Nucleus accumbens (tissue), 56 donors: ENCODE measurements around the gene JMJD7.
"Not testable (repeated sequence)": the region's sequence is repeated elsewhere in the genome, so short reads cannot be mapped to it uniquely, and the experiment has no call there.

Experiments used
- DNase-seq, 56 donors: peaks; one replicate each; lab custom pipeline; 2025; lab: John Stamatoyannopoulos, UW

JMJD7 gene

GRCh38 chr15:41819455-41820050 lies 8.3 kb upstream of the JMJD7 start:
- no peak for DNase-seq

GRCh38 chr15:41820791-41821423 lies 7.0 kb upstream of the JMJD7 start:
- DNase-seq = no peak

DNA sequence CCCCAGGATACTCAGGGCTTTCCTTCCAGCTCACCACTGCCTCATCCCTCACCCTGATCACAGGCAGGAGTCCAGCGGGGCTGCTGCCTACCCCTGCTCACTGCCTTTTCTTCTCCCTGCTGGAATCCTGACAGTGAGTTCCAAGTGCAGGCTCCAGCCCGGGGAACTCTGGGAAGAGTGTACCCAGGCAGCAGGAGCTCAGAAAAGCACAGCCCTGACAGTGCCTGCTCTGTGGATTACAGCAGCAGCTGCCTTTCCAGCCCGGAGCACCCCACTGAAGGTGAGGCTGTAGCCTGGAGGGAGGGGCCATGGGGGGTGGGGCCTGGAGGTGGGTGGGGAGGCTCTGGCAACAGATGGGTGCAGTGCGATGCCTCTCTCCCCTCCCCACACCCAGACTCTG lies 6.1 kb upstream of the JMJD7 start:
- peak in 9 of 56 donors; percentile 14 to 42 (median 30) for DNase-seq

- DNase-seq = no peak
These were observed 5.4 kb upstream of the JMJD7 start for GRCh38 chr15:41822471-41822870.

DNA sequence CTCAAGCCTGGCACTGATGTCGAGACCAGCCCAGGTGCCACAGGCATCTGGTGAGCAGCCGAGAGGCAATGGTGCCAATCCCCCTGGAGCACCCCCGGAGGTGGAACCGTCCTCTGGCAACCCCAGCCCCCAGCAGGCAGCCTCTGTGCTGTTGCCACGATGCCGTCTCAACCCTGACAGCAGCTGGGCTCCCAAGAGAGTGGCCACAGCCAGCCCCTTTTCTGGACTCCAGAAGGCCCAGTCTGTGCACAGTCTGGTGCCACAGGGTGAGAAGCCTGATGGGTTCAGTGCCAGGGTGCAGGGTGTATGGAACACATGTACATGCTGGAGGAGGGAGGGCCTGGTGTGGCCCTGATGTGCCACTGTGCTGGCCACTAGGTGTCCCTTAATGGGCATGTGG lies 4.9 kb upstream of the JMJD7 start:
- no peak for DNase-seq

- DNase-seq = no peak
These were observed 4.4 kb upstream of the JMJD7 start for GRCh38 chr15:41823502-41823901.

GRCh38 chr15:41824062-41824745 lies 3.7 kb upstream of the JMJD7 start:
- no peak for DNase-seq

GRCh38 chr15:41825145-41825544 lies 2.7 kb upstream of the JMJD7 start:
- DNase-seq = no peak

- DNase-seq = no peak
These were observed 2.0 kb upstream of the JMJD7 start for GRCh38 chr15:41825572-41826535.

- DNase-seq = peak in 5 of 56 donors; percentile 28 to 70 (median 49)
These were observed 507 bp upstream of the JMJD7 start for GRCh38 chr15:41827290-41827879.

DNA sequence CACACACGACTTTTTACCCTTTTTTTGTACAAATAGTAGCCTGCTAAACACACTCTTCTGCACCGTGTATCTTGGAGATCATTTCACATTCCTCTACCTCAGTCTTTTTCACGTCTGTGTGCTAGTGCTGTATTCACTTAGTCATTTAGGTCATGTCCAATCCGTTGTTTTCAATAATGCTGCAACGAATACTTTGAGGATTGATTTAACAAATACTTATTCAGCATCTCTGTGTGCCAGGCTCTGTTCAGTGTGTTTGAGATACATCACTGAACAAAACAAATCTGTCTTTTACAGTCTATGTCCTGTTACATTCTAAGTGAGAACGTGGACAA lies 882 bp downstream of the JMJD7 start:
- DNase-seq = no peak

DNA sequence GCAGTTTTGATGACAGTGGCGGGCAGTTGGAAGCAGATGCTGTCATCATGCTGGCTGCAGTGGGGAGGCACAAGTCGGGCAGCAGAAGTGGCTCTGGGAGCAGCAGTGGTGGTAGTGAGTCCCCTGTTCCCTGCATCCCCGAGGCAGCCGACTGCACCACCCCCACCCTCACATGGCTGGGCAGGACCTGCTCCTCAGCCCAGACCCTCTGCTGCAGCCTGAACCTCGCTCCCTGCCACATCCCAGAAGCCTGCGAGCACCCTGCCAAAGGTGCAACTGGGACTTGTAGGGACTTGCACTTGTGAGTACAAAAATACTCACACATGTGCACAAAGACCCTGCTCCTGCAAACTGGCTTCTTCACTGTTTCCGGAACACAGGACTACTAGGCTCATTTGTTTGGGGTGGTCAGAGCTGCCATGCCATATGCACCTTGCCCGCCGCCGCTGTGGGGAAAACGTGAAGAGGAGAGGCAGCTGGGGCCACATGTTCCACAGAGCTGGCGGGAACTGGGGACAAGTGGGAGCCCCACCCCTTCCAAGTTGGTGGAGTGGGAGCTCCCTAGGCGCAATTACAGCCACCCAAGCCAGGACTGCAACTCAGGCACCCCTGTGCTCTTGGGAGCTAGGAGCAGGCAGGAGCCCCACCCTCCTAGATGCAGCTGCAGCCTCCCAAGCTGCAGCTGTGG lies 2.2 kb downstream of the JMJD7 start:
- no peak for DNase-seq

- DNase-seq = not testable (repeated sequence)
These were observed 3.4 kb downstream of the JMJD7 start for GRCh38 chr15:41831291-41831690.

GRCh38 chr15:41832208-41832607 lies 4.3 kb downstream of the JMJD7 start:
- no peak for DNase-seq

DNA sequence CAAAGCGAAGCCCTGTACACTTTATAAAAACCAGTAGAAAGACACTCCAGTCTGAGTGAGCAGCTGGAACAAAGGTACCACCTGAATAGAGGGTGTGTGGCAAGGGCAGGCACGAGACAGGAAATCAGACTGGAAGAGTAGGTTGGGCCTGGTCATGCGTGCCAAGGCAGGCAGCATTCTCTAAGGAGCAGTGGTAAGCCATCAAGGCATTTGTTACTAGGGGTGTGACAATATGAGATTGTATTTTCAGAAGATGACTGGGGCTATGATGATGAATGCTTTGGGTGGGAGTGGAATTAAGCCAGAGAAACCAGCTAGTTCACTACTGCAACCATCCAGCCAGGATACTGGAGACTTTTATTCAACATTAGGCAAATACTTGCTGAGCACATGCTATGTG lies 5.0 kb downstream of the JMJD7 start:
- DNase-seq = no peak

DNA sequence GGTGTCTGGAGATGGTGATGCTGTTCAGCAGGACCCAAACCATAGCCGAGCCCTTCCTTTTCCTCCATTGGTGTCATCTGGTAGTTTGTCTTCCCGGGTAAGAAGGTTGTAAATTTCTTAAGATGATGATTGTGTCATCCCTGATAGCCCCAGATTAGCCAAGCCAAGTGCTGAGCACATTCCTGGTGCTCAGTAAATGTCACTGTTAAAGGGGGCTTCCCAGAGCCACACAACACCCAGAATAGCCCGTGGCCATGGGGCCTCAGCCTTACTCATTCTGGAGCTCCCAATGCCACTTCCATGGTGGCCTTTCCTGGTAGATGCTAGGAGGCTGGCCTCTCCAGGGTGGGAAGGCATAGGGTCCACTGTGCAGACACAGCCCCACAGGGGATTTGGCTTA lies 6.2 kb downstream of the JMJD7 start:
- DNase-seq = no peak

- no peak for DNase-seq
These were observed 8.2 kb downstream of the JMJD7 start for GRCh38 chr15:41836073-41836472.

DNA sequence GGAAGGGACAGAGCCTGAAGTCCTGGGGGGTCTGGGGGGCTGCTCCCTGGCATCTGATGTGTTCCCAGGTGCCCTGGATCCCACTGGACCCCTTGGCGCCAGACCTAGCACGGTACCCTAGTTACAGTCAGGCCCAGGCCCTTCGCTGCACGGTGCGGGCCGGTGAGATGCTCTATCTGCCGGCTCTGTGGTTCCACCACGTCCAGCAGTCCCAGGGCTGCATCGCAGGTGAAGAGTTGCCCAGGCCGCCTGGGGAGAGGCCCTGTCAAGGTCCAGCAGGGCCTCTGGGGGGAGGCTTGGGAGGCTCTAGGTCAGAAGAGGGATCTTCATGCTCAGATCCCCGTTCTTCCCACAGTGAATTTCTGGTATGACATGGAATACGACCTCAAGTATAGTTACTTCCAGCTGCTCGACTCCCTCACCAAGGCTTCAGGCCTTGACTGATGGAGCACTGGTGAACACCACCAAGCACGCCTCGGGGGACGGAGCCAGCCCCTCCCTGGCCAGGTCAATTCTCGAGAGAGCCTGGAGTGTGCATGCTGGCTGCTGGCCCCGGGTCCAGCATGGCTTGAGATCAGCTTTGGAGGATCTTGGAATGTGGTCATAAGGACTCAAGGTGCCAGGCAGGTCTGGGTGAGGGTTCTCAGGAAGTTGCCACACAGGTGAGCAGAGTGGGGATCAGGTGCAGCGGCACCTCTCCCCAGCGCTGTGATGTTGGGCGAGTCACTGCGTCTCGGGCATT lies 9.0 kb downstream of the JMJD7 start:
- DNase-seq = no peak

DNA sequence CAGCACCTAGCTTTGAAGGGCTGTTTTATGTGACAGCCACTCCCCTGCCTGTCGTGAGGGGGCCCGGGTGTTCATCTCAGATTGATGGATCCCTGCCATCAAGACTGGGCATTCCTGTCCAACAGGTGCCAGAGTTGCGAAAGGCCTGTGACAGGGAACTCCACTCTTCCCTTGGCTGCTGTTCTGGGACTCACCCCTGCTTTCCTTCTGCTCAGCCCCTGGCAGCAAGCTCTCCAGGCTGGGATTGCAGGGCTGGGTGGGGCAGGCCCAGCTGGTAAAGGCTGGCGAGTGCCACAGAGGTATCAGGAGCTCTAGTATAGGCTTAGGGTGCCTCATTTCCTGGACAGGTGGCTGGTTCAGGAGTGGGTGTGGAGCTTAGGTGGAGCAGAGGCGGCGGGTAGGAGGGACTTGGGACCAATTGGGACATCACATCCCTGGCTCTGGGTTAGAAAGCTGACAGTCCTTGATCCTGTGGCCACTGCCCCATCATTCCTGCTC lies 10.6 kb downstream of the JMJD7 start, which contains the start of gene PLA2G4B:
PLA2G4B (plus strand) TSS at position 448 of the 498 bp plus-strand sequence. CDS start 67 bp downstream, outside the sequence.
- no peak for DNase-seq
